Left ventricle myocardium inferior (tissue), 1 donor: ENCODE results near the gene TIGD1. TPM values are rescaled to one million over a fixed set of nuclear protein-coding genes. Genes with fewer than 3 reads are reported as not detected.

Experiments
- DNase-seq: peaks from one replicate; pipeline ENCODE4 v3.0.0-alpha.2; 2020
- H3K27ac ChIP-seq: fragments of 200-600 bp; replicated peaks from 2 replicates; pipeline ENCODE4 v1.8.0; 2021
- H3K27me3 ChIP-seq: fragments of 200-600 bp; 2 replicates; pipeline ENCODE4 v1.8.0; 2021; ENCODE audit warnings: low read depth
- H3K36me3 ChIP-seq: fragments of 200-600 bp; 2 replicates; pipeline ENCODE4 v1.8.0; 2021
- H3K4me1 ChIP-seq: fragments of 200-600 bp; 2 replicates; pipeline ENCODE4 v1.8.0; 2021
- H3K4me3 ChIP-seq: fragments of 200-600 bp; 2 replicates; pipeline ENCODE4 v1.8.0; 2021; ENCODE audit warnings: mild to moderate bottlenecking, moderate library complexity
- H3K9me3 ChIP-seq: fragments of 200-600 bp; replicated peaks from 2 replicates; pipeline ENCODE4 v1.8.0; 2021
- CTCF ChIP-seq: fragments of 200-600 bp; IDR thresholded peaks from 2 replicates; pipeline ENCODE4 v1.8.0; 2021; ENCODE audit warnings: antibody characterized with exemption, mild to moderate bottlenecking, borderline replicate concordance
- intact Hi-C: fragments of 100-400 bp; cut with micrococcal nuclease; formaldehyde crosslinking; loops from one replicate; pipeline ENCODE4 v1.11.0; 2022
- total RNA-seq: library from RNA; stranded (reverse); fragmentation: NEBNext Ultra II Directional; extraction: Animal tissue kit (Norgen Biotek cat#: 25700); gene quantifications from one replicate; pipeline ENCODE4 v1.2.1, GENCODE V29; 2021
- donor health status: DM: no; HTN: yes; CAD: no; lungs with severe emphysema.

Gene TIGD1
- total RNA-seq, 1 donor from 2014 or later, result 2.4 TPM

DNA sequence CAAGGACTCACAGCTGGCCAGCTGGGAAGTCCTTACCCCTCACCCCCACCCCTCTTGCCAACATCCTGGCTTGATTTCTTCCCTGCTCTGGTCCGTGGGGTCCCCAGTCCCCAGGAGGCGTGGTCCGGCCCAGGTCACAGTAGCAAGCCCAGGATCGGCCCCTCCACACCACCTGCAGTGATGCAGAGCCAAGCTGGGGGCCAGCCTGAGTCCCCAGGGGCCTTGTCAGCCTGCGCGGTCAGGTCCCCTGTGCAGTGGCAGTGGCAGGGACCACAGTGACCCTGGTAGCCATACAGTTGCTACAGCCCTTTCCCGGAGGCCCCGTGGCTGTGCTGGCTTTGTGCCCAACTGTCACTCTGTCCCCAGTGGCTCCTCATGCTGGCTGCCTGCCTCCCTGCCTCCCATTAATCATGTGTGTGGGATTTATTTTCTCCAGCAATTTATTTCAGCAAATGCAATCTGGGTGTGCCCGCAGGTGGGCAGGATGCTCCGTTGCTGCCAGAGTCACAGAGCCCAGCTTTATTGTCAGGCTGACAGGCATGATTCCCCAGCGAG lies 38.9 kb downstream of the TIGD1 start:
- H3K27me3 ChIP-seq, result peaks cover 38% of the 10 kb centered on the region
- TF ChIP-seq CTCF, result no peak
- H3K4me1 ChIP-seq, result peaks cover 5% of the 10 kb centered on the region
- no peaks in the 10 kb centered on the region for H3K36me3 ChIP-seq
- no peak overlapping the region for H3K4me3 ChIP-seq
- H3K27ac ChIP-seq, result no peak overlapping the region
- no peaks in the 10 kb centered on the region for H3K9me3 ChIP-seq
- intact Hi-C loops, result no loop called here
- DNase-seq, result peak; percentile 45

DNA sequence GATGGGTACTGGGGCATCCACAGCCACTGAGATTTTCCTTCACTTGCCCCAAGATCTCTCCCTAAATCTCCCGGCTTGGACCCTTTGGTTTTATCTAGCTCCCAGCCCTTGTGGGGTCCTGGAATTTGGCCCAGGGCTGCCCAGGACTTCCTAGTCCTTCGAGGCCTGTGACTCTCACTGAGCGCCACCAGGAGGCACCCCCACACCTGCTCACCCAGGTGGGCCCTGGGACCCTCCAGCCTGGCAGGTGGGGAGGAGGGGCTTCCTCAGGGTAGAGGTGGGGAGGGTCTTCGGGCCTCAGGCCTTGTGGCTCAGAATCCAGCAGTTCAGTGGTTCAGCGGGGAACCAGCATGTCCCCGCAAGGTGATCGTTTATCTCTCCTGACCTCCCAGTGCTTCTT lies 42.1 kb downstream of the TIGD1 start:
- peaks cover 64% of the 10 kb centered on the region for H3K27me3 ChIP-seq
- H3K4me1 ChIP-seq, result peaks cover 11% of the 10 kb centered on the region
- H3K27ac ChIP-seq, result no peak overlapping the region
- no peak overlapping the region for H3K4me3 ChIP-seq
- H3K9me3 ChIP-seq, result no peaks in the 10 kb centered on the region
- intact Hi-C loops, result no loop called here
- no peak for DNase-seq
- H3K36me3 ChIP-seq, result no peaks in the 10 kb centered on the region
- TF ChIP-seq CTCF, result no peak

- H3K4me1 ChIP-seq, result peaks cover 23% of the 10 kb centered on the region
- H3K27me3 ChIP-seq, result peaks cover 64% of the 10 kb centered on the region
- H3K27ac ChIP-seq, result no peak overlapping the region
- H3K9me3 ChIP-seq, result no peaks in the 10 kb centered on the region
- TF ChIP-seq CTCF, result no peak
- no peak overlapping the region for H3K4me3 ChIP-seq
- no peak for DNase-seq
- no peaks in the 10 kb centered on the region for H3K36me3 ChIP-seq
- intact Hi-C loops, result no loop called here
Measured at GRCh38 chr2:232506709-232507108, 43.6 kb downstream of the TIGD1 start.

DNA sequence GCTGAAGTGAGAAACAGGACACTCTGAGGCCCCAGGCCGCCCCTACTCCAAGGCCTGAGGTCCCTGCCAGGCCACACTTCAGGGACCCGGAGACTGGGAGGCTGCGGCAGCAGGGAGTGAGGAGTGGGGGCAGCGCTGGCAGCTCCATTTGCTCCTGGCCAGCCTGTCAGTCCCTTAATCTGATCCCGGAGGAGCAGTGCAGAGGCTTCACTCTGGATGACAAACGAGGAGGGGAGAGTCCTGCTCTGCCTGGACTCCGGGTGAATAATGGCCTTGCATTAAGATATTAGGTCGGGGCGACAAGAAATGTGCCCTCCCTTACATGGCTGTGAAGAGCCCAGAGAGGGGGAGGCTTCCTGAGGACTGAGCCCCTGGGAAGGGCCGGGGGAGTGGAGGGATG lies 44.5 kb downstream of the TIGD1 start:
- Histone ChIP-seq H3K36me3 (no peaks in the 10 kb centered on the region), H3K9me3 (no peaks in the 10 kb centered on the region), H3K4me1 (peaks cover 23% of the 10 kb centered on the region), H3K4me3 (no peak overlapping the region), H3K27ac (no peak overlapping the region), H3K27me3 (peaks cover 64% of the 10 kb centered on the region)
- DNase-seq, result no peak
- intact Hi-C loops, result no loop called here
- no peak for TF ChIP-seq CTCF

- intact Hi-C loops, result no loop called here
Measured at GRCh38 chr2:232504438-232504837, 45.9 kb downstream of the TIGD1 start.

More at GRCh38 chr2:232504438-232504837, 45.9 kb downstream of the TIGD1 start:
- Histone ChIP-seq H3K36me3 (no peaks in the 10 kb centered on the region), H3K9me3 (no peaks in the 10 kb centered on the region), H3K4me1 (peaks cover 23% of the 10 kb centered on the region), H3K4me3 (no peak overlapping the region), H3K27me3 (peaks cover 69% of the 10 kb centered on the region), H3K27ac (no peak overlapping the region)
- no peak for TF ChIP-seq CTCF
- no peak for DNase-seq
